NB4 (cell line): ENCODE data around the gene YLPM1.

Experiments
- POLR2A ChIP-seq: IDR thresholded peaks from 2 replicates; pipeline ENCODE4 v1.6.1; 2011; ENCODE audit warnings: mild to moderate bottlenecking; ENCODE audit not compliant: insufficient read length; ENCODE audit errors: extremely low read depth
- TF ChIP-seq, protein P1 (sequence below): IDR thresholded peaks from one replicate; pipeline ENCODE4 v1.5.1; 2012; ENCODE audit warnings: low read depth, low read length

DNA sequence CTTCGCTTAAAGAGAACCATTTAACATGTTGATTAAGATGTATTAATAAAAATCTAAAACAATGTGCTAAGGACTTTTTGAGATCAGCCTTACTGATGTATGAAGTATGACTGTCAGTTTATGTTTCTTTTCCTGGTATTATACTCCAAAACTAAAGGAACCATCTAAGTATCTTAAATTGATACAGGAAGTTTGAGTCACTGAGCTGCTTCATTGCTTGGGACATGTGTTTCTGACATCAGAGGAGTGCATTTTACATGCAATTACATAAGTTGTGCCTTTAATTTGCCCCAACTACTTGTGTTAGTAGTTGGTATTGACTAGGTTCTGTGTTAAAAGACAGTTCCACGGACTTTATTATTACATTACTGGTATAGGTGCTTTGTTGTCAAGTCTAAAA is 61.9 kb downstream of the YLPM1 start:
- TF ChIP-seq, protein P1, sequence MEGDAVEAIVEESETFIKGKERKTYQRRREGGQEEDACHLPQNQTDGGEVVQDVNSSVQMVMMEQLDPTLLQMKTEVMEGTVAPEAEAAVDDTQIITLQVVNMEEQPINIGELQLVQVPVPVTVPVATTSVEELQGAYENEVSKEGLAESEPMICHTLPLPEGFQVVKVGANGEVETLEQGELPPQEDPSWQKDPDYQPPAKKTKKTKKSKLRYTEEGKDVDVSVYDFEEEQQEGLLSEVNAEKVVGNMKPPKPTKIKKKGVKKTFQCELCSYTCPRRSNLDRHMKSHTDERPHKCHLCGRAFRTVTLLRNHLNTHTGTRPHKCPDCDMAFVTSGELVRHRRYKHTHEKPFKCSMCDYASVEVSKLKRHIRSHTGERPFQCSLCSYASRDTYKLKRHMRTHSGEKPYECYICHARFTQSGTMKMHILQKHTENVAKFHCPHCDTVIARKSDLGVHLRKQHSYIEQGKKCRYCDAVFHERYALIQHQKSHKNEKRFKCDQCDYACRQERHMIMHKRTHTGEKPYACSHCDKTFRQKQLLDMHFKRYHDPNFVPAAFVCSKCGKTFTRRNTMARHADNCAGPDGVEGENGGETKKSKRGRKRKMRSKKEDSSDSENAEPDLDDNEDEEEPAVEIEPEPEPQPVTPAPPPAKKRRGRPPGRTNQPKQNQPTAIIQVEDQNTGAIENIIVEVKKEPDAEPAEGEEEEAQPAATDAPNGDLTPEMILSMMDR = no peak
- TF ChIP-seq POLR2A = no peak
